Lung (tissue), 12 donors: ENCODE data around the gene ATRNL1. TPM values are rescaled to one million over a fixed set of nuclear protein-coding genes. Genes with fewer than 3 reads are reported as not detected.

Experiments
- ATAC-seq: fragments of 200-7000 bp; cut with Tn5 transposase; one replicate; pipeline ENCODE4 v1.9.1; 2020; ENCODE audit warnings: moderate number of reproducible peaks; ENCODE audit not compliant: insufficient read depth, low FRiP score
- DNase-seq, 3 donors: peaks; one replicate each; pipeline ENCODE4 v3.0.0-alpha.2; 2013 to 2017
- H3K27ac ChIP-seq, 2 donors: one replicate each; pipeline ENCODE4 v1.5.1; 2013; ENCODE audit warnings: mild to moderate bottlenecking in 2 of 2, moderate library complexity in 2 of 2, control low read depth in 1 of 2, inconsistent platforms in 1 of 2, low read depth in 1 of 2, low read length in 1 of 2
- H3K27me3 ChIP-seq, 3 donors: one replicate each; pipeline ENCODE4 v1.5.1; 2013; ENCODE audit warnings: low read length in 2 of 3; ENCODE audit not compliant: control insufficient read depth in 3 of 3, insufficient read depth in 3 of 3
- H3K36me3 ChIP-seq, 4 donors: one replicate each; pipeline ENCODE4 v1.5.1; 2013; ENCODE audit warnings: low read length in 4 of 4, mild to moderate bottlenecking in 1 of 4, moderate library complexity in 1 of 4; ENCODE audit not compliant: control insufficient read depth in 4 of 4, insufficient read depth in 4 of 4
- H3K4me1 ChIP-seq, 5 donors: one replicate each; pipeline ENCODE4 v1.5.1; 2013; ENCODE audit warnings: low read length in 5 of 5, mild to moderate bottlenecking in 2 of 5, moderate library complexity in 1 of 5; ENCODE audit not compliant: control insufficient read depth in 5 of 5, insufficient read depth in 5 of 5
- H3K4me3 ChIP-seq: one replicate; pipeline ENCODE4 v1.5.1; 2013; ENCODE audit warnings: mild to moderate bottlenecking, control low read depth, moderate library complexity
- H3K9ac ChIP-seq, 2 donors: one replicate each; pipeline ENCODE4 v1.5.1; 2013; ENCODE audit warnings: low read length in 2 of 2, control low read depth in 1 of 2; ENCODE audit not compliant: insufficient read depth in 1 of 2
- H3K9me3 ChIP-seq, 4 donors: one replicate each; pipeline ENCODE4 v1.5.1; 2013; ENCODE audit warnings: low read length in 3 of 4, mild to moderate bottlenecking in 1 of 4, moderate library complexity in 1 of 4; ENCODE audit not compliant: control insufficient read depth in 4 of 4, insufficient read depth in 3 of 4
- WGBS, 2 donors: extraction: QIAGEN DNeasy Blood & Tissue Kit; methylation state at CpG; one replicate each; pipeline ENCODE4 v1.1.7; 2013; 5-methylcytosine and 5-hydroxymethylcytosine counted together
- polyA plus RNA-seq, 2 donors: library from polyadenylated mRNA; stranded (reverse); fragments of 200-250 nt; gene quantifications; one replicate each; pipeline ENCODE4 v1.2.1, GENCODE V29; 2013
- total RNA-seq, 2 donors: library from RNA; depleted of rRNA in 1 of 2; stranded (reverse); fragments of >200 nt in 1 of 2; gene quantifications; one replicate each; pipeline ENCODE4 v1.2.1, GENCODE V29; 2014 to 2021
- TF ChIP-seq, protein P1 (sequence below): IDR thresholded peaks from 2 replicates; pipeline ENCODE4 v1.5.1; 2012; ENCODE audit warnings: mild to moderate bottlenecking; ENCODE audit errors: control extremely low read depth, extremely low read depth
- donor health status: control.
- donor health status: control.
- donor health status: Bipolar disorder and iron deficiency.
- donor health status: healthy.
- donor health status: DM: yes; HTN: yes; CAD: no.

ATRNL1 gene
- total and polyA plus RNA-seq, 4 donors: 0.05 to 11.1 (median 0.24) TPM

GRCh38 chr10:115107830-115108229, 14.7 kb downstream of the ATRNL1 start:
- H3K9ac ChIP-seq: no peak overlapping the region
- H3K9me3 ChIP-seq: peaks cover 2 to 11% (median 3%) of the 10 kb centered on the region in 4 donors
- H3K27me3 ChIP-seq: no peaks in the 10 kb centered on the region
- H3K4me3 ChIP-seq: no peak overlapping the region
- ATAC-seq: no peak
- H3K36me3 ChIP-seq: no peaks in the 10 kb centered on the region
- WGBS, 2 donors: 85 to 90% methylated on average over 3 of the region's 3 CpGs
- H3K27ac ChIP-seq: no peak overlapping the region
- TF ChIP-seq, protein P1, sequence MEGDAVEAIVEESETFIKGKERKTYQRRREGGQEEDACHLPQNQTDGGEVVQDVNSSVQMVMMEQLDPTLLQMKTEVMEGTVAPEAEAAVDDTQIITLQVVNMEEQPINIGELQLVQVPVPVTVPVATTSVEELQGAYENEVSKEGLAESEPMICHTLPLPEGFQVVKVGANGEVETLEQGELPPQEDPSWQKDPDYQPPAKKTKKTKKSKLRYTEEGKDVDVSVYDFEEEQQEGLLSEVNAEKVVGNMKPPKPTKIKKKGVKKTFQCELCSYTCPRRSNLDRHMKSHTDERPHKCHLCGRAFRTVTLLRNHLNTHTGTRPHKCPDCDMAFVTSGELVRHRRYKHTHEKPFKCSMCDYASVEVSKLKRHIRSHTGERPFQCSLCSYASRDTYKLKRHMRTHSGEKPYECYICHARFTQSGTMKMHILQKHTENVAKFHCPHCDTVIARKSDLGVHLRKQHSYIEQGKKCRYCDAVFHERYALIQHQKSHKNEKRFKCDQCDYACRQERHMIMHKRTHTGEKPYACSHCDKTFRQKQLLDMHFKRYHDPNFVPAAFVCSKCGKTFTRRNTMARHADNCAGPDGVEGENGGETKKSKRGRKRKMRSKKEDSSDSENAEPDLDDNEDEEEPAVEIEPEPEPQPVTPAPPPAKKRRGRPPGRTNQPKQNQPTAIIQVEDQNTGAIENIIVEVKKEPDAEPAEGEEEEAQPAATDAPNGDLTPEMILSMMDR: no peak
- DNase-seq: no peak
- H3K4me1 ChIP-seq: peaks cover 0 to 15% (median 0%) of the 10 kb centered on the region in 5 donors

DNA sequence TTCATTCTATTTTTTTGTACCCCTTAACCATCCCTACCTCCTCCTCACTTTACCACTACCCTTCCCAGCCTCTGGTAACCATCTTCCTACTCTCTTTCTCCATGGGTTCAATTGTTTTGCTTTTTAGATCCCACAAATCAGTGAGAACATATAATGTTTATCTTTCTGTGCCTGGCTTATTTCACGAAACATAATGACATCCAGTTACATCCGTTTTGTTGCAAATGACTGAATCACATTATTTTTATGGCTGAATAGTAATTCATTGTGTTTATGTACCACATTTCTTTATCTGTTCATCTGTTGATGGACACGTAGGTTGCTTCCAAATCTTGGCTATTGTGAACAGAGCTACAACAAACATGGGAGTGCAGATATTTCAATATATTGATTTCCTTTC, 24.1 kb downstream of the ATRNL1 start:
- DNase-seq (no peak), ATAC-seq (no peak)
- Histone ChIP-seq H3K4me1 (no peaks in the 10 kb centered on the region), H3K9ac (no peak overlapping the region), H3K27ac (no peak overlapping the region), H3K36me3 (no peaks in the 10 kb centered on the region), H3K9me3 (no peaks in the 10 kb centered on the region), H3K27me3 (no peaks in the 10 kb centered on the region), H3K4me3 (no peak overlapping the region)
- TF ChIP-seq, protein P1: no peak
- WGBS, 2 donors: 80% methylated on average over 3 of the region's 3 CpGs

DNA sequence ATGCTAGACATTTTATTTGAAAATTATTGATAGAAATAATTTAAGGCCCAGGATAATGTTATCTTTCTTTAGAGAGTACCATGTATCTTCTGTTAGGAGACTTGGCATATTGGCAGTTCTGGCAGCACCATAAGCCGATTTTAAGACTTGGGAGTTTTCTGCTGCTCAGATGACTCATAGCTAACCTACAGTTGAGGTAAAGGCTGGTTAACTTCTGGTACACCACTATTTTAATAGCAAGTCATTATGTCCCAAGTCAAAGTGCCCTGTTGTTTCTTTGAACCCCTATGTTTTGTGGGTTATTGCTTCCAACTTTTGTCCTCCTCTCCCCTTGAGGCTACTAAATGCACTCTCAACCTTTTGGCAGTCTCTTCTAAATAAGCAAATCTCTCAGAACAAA, 25.2 kb downstream of the ATRNL1 start:
- ATAC-seq (no peak), DNase-seq (no peak)
- Histone ChIP-seq H3K9ac (no peak overlapping the region), H3K27me3 (no peaks in the 10 kb centered on the region), H3K27ac (no peak overlapping the region), H3K4me3 (no peak overlapping the region), H3K36me3 (no peaks in the 10 kb centered on the region), H3K9me3 (no peaks in the 10 kb centered on the region), H3K4me1 (no peaks in the 10 kb centered on the region)
- 88 to 94% methylated on average over 1 of the region's 1 CpG for WGBS, 2 donors
- TF ChIP-seq, protein P1: no peak

- Histone ChIP-seq H3K27me3 (no peaks in the 10 kb centered on the region), H3K27ac (no peak overlapping the region), H3K4me1 (no peaks in the 10 kb centered on the region), H3K4me3 (no peak overlapping the region), H3K9ac (no peak overlapping the region), H3K9me3 (no peaks in the 10 kb centered on the region), H3K36me3 (no peaks in the 10 kb centered on the region)
- DNase-seq (no peak), ATAC-seq (no peak)
- TF ChIP-seq, protein P1: no peak
- WGBS, 2 donors: 80 to 82% methylated on average over 4 of the region's 4 CpGs
Observed at GRCh38 chr10:115125505-115125904, 32.3 kb downstream of the ATRNL1 start.
